IPS-18c (cell line): ENCODE data around the gene SPIC.
"Not testable (repeated sequence)": the region's sequence is repeated elsewhere in the genome, so short reads cannot be mapped to it uniquely, and the experiment has no call there.

Experiments
- H3K4me3 ChIP-seq: 2 replicates; pipeline ENCODE4 v1.7.0; 2013; ENCODE audit warnings: low read depth, mild to moderate bottlenecking, low read length, moderate library complexity; ENCODE audit not compliant: insufficient read depth
- H3K9me3 ChIP-seq: one replicate; pipeline ENCODE4 v1.6.1; 2013; ENCODE audit warnings: mild to moderate bottlenecking, low read length, moderate library complexity; ENCODE audit not compliant: control insufficient read depth, insufficient read depth

Gene SPIC

DNA sequence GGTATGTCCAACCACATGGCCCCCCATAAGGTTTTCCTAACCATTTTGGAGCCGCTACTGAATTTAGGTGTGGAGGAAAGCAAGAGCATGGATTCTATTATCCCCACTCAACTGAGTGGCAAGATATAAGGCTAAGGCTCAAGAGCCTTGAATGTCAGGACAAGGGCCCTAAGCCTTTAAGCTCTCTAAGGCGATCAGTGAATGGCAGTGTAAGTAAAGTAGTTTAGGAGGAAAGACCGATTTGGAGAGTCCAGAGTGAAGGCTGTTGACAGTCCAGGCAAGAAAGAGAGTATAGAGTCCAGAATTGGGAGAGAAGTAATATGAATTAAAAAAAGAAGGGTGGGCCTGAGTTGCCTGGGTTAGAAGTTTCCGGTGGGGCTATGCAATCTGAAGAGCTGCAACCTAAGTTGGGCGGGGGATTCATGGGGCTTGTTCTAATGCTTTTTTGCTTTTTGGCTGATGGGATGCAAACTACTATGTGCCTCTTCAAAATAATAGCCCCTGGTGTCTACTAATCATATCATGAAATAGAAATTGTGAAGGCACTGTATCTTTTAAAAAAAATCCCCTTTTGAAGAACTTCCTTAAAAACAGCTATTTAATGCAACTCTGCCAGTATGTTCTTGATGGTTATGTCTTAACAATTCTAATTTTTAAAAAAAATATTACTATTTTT lies at the start of gene SPIC:
SPIC (plus strand) TSS at position 626 of the 676 bp plus-strand sequence. CDS start 1,569 bp downstream, outside the sequence.
- H3K9me3 ChIP-seq: no peaks in the 10 kb centered on the region
- H3K4me3 ChIP-seq: no peak within 1 kb of the TSS

DNA sequence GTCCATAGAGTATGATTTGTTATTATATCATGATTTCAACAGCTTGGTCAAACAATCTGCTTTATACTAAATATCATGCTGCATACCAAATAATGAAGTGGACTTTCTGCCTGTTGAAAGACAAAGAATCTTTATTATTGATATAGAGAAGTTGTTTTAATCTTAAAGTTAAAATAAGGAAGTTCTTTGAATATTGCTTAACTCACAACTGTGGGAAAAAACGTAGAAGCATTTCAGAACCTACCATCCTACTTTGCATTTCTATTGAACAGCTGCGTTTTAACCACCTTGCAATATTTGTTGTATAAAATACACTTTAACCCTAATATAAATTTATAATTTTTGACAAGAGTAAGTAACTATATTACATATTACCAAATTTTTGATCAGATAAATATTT lies 44.7 kb upstream of the SPIC start:
- Histone ChIP-seq H3K9me3 (no peaks in the 10 kb centered on the region), H3K4me3 (no peak overlapping the region)

DNA sequence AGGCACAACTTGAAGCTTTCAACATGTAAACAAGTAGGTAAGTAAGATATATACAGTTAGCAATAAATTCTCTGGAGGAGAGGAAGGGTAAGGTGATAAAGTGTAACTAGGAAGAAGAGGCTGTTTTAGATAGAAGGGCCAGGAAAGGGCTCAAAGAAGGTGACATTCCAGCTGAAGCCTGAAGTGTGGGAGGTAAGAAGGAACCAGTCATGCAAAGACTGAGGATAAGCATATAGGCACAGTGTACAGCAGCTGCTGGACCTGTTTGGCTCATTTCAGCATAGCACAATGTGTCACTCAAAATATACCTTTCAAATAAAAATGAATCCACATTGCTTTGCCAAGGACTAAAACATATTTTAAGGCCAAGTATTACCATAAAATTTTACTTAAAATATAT lies 39.0 kb upstream of the SPIC start:
- Histone ChIP-seq H3K9me3 (peaks cover 2% of the 10 kb centered on the region), H3K4me3 (no peak overlapping the region)

DNA sequence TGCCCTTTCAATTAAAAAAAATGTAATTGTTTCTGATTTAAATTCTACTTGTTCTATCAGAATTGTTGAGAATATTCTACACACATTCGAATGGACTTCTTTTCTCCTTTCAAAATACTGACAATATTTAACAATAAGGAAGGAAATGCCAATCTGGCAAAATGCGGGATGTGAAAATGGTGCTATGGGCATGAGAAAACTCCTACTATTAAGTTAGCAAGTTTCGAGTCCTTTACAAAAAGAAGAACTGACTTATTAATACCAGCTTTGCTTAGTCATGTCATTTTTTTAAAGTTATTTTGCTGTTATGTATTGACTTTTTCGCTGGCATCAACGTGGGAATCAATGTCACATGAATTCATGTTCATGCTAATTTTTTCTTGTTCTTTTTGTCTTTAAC lies 35.9 kb upstream of the SPIC start:
- Histone ChIP-seq H3K4me3 (no peak overlapping the region), H3K9me3 (peaks cover 2% of the 10 kb centered on the region)

DNA sequence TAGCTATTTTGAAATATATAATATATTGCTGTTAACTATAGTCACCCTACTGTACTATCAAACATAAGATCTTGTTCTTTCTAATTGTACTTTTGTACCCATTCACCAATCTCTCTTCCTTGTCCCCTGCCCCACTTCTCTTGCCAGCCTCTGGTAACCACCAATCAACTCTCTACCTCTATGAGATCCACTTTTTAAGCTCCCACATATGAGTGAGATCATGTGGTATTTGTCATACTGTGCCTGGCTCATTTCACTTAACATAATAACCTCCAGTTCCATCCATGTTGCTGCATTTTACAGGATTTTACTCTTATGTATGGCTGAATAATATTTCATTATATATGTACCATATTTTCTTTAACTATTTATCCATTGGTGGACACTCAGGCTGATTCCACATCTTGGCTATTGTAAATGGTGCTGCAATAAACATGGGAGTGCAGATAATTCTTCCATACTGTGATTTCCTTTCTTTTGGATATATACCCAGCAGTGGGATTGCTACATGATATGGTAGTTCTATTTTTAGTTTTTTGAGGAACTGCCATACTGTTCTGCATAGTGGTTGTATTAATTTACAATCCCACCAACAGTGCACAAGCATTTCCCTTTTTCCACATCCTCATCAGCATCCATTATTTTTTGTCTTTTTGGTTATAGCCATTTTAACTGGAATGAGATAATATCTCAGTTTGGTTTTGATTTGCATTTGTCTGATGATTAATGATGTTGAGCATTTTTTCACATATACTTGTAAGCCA lies 33.5 kb upstream of the SPIC start:
- Histone ChIP-seq H3K4me3 (no peak overlapping the region), H3K9me3 (peaks cover 2% of the 10 kb centered on the region)

DNA sequence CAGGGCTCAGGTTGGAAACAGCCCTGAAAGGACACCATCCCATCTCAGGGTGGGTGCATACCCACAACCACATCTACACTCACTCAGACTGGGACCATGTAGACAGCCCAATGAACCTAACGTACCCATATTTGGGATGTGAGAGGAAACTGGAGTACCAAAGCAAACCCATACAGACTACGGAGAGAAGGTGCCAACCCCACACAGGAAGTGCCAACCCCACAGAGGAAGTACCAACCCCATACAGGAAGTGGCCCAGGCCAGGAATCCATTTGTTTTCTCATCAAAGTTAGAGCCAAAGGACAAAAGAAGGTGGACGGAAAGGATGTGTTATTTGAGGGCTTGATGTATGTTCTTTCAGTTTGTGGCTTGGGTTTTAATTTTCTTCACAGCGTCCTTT lies 19.5 kb upstream of the SPIC start:
- Histone ChIP-seq H3K9me3 (peaks cover 2% of the 10 kb centered on the region), H3K4me3 (no peak overlapping the region)

DNA sequence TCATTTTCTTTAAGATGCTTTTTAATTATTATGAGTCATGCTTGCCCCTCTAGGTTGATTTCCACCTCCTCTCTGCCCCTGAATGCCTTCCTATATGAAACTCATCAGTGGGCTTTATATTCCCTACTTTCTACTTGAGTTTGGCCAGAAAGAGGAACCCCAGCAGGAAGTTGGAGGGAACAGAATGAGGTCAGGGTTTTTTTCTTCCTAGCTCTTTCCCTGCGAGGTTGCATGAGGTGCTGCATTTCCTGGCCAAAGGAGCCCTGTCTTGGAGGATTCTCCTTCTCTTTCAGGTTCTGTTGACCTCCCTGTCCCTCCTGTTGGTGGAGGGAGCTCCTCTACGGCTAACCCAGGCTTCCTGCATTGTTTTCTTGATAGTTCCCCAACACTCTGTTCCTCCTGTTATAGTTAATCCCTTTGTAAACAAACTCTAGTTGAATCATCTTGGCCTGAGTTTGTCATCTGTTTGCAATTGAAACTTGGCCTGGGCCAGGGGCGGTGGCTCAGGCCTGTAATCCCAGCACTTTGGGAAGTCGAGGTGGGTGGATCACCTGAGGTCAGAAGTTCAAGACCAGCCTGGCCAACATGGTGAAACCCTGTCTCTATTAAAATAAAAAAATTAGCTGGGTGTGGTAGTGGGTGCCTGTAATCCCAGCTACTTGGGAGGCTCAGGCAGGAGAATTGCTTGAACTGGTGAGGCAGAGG lies 15.3 kb upstream of the SPIC start:
- Histone ChIP-seq H3K9me3 (peaks cover 2% of the 10 kb centered on the region), H3K4me3 (no peak overlapping the region)

DNA sequence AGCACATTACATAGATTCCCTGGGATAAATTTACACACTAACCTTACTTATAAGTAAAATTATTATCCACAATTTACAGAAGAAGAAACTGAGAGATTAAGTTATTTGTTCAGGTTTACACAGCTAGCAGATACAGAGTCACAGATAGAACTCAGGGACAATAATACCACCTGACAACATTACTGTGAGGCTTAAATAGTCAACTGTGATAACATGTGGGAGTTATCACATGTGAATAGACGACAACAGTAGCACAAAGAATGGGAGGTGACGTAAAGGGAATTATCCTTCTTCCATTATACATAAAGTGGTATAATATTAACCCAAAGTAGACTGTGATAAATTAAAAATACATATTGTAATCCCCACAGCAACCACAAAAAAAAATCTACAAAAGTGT lies 6.2 kb upstream of the SPIC start:
- H3K9me3 ChIP-seq: no peaks in the 10 kb centered on the region
- H3K4me3 ChIP-seq: no peak overlapping the region

DNA sequence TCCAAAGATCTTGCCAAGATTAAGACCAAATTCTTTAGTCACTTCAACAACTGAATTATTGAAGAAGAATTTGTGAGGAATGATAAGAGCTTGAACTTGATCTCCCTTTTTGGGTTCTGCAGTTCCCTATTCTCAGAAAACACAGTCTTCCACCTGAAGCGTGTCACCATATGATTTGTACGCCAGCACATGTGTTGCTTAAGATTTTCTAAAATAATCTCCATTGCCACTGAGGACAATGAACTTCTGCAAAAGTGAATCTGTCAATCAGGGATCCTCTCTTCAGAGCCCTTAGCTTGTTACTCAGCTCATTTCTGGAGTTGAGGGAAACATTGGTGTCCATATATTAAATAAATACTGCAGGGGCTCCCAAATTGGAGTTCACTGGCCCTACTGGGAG lies 4.2 kb upstream of the SPIC start:
- Histone ChIP-seq H3K9me3 (no peaks in the 10 kb centered on the region), H3K4me3 (no peak overlapping the region)

DNA sequence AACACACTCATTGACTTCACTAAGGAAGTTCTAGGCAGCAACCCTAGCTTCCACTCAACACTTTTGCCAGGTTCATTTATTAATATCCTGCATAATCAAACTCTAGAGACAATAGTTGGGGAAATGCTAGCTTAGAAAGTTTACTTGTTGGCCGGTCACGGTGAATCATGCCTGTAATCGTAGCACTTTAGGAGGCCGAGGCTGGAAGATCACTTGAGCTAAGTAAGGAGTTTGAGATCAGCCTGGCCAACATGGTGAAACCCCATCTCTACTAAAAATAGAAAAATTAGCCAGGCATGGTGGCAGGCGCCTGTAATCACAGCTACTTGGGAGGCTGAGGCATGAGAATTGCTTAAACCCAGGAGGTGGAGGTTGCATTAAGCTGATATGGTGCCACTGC lies 3.3 kb upstream of the SPIC start:
- H3K4me3 ChIP-seq, H3K9me3 ChIP-seq: not testable (repeated sequence)

DNA sequence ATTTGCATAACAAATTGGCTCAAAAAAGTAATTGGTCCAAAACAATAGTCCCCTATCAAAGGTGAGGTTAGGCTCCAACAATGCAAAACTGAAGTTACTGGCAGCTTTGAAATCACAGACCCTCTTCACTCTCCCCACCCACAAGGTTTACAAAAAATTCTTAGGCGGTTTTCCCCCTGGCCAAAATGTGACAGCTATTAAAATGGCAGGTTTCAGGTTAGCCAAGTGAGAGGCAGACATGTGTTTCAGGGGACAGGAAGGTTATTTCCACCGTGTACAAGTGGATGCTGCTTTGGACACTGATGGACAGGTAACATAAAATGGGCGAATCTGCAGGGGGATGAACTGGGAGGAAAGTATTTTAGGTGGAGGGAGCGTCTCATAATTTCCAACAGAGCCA lies 888 bp upstream of the SPIC start:
- Histone ChIP-seq H3K9me3 (no peaks in the 10 kb centered on the region), H3K4me3 (no peak overlapping the region)

DNA sequence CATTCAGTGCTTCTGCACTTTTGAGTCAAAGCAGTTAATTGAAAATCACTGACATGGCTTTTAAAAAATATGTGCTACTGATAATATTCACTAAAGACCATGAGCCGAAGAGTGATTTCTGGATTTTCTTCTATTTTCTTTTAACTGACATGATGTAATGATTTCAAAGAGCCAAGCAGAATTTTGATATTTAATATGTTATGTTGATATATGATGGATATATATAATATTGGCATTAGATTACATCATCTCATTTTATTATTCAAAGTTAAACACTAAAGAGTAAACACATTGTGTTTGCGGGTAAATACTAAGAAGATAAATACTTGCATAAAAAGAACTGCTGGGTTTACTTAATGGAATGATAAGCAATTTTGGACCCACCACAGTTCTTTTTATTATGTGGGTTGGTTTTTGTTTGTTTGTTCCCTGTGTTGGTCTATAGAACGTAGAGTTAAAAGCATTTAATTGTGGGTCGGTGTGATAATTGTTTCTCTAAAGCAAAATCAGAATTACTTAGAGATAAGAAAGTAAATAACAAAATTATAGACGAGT lies 692 bp downstream of the SPIC start:
- H3K9me3 ChIP-seq: no peaks in the 10 kb centered on the region
- no peak overlapping the region for H3K4me3 ChIP-seq

DNA sequence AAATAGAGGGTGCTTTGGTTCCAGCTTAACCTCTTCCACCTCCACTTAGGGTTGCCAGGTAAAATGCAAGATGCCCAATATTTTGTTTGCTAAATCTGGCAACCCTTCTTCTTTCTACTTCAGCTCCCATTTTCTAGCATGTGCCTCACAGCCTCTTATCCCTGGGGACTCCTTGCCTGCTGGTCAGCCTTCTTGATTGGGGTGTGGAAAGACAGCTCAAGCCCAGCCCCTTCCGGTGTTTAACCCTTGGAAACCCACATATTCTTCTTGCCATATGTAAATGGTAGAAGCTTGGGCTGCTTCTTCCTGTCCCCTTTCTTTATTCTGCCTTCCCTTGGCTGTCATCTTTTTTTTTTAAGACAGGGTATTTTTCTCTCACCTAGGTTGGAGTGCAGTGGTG lies 5.7 kb downstream of the SPIC start:
- no peak overlapping the region for H3K4me3 ChIP-seq
- H3K9me3 ChIP-seq: no peaks in the 10 kb centered on the region

DNA sequence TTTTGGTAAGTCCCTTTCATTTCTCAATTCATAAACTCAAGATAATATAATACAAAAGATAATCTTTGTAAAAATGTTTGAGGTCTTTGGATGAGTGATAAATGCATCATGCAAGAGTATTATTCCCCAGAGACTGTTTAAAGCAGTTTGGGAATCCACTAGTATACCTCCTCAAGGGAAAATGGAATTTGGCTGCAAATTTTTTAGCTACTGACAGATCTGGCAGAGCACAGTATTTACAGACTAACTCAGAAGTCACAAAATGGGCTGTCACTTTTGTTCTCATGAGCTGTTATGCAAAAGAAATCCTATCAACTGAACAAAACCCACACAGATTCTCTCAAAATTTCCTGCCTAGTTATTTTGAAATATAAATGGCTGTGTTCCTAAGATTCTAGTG lies 9.9 kb downstream of the SPIC start:
- H3K9me3 ChIP-seq: no peaks in the 10 kb centered on the region
- H3K4me3 ChIP-seq: no peak overlapping the region

DNA sequence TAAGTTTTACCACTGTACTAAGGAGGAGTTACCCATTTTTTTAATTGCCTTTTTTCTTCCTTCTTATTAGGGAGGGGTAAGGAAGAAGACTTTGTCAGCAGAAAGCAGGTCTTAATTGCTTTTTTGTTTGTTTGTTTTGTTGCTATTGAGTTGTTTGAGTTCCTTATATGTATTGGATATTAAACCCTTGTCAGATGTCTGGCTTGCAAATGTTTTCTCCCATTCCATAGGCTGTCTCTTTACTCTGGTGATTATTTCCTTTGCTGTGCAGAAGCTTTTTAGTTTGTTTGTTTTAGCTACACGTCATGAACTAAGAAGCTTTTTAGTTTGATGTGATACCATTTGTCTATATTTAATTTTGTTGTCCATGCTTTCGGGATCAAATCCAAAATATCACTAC lies 13.3 kb downstream of the SPIC start:
- Histone ChIP-seq H3K4me3 (no peak overlapping the region), H3K9me3 (no peaks in the 10 kb centered on the region)

DNA sequence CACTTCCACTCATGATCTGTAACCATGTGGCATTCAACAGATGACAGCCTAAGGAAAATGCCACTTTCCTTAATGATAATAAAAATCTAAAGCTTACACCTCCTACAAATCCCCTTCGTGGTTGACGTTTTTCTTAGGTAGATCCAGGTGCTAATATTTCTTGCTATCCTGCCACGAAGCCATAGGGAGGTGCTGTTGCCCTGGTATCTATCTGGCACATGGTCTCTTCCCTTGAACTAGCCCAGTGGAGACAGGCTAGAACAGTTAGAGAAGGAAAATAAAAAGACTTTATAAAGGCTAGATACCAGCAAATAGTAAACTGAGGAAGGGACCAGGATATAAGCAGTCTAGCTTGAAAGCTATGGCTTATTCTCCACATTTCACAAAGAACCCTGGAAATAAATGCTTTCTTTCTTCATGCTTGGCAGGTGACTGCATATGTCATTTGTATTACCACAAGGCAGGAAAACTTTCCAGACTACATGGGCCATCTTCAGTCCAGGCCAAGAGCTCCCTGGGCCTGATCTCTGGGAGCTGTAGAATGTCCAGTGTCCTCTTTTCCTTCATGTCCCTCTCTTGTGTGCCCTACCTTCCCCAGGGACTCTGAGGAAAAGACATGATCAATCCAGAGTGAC lies 15.3 kb downstream of the SPIC start:
- H3K4me3 ChIP-seq: no peak overlapping the region
- no peaks in the 10 kb centered on the region for H3K9me3 ChIP-seq

DNA sequence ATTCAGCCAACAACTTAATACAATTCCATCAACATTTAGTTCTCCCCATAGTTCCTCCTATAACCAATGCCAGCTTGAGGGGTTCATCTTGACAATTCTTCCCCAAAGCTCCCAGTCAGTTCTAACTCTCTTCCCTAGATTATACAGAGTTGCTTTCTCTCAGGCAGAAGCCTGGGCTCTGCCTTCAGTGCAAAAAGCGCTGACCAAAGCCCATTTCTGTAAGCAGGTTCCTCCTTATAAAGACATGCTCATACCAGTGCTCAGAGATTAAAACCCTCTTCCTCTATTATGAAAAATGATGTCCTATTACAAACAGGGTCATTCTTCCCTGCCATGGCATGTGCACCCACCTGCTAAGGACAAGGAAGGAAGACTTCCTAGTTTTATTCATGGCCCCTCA lies 16.2 kb downstream of the SPIC start:
- H3K9me3 ChIP-seq: no peaks in the 10 kb centered on the region

More for the DNA sequence above, 16.2 kb downstream of the SPIC start:
- no peak overlapping the region for H3K4me3 ChIP-seq
